Type B pancreatic cell (in vitro differentiated cells): Measurements from ENCODE around the gene AKAP8L. TPM values are rescaled to one million over a fixed set of nuclear protein-coding genes. Genes with fewer than 3 reads are reported as not detected.
"Not testable (repeated sequence)": the region's sequence is repeated elsewhere in the genome, so short reads cannot be mapped to it uniquely, and the experiment has no call there.

Experiments used
- DNase-seq: peaks from one replicate; pipeline ENCODE4 v3.0.0; 2021; ENCODE audit warnings: mixed read lengths; ENCODE audit not compliant: unreplicated experiment; ENCODE audit errors: extremely low spot score
- H3K27ac Mint-ChIP-seq: 2 replicates; pipeline ENCODE4 v1.8.0; 2021; ENCODE audit warnings: mild to moderate bottlenecking, mixed read lengths
- H3K27me3 Mint-ChIP-seq: 2 replicates; pipeline ENCODE4 v1.8.0; 2021; ENCODE audit warnings: mixed read lengths
- H3K36me3 Mint-ChIP-seq: 2 replicates; pipeline ENCODE4 v1.8.0; 2021; ENCODE audit warnings: mixed read lengths
- H3K4me1 Mint-ChIP-seq: one replicate; pipeline ENCODE4 v1.8.0; 2021; ENCODE audit warnings: mixed read lengths; ENCODE audit not compliant: unreplicated experiment
- H3K4me3 Mint-ChIP-seq: 2 replicates; pipeline ENCODE4 v1.8.0; 2021; ENCODE audit warnings: mild to moderate bottlenecking, mixed read lengths
- H3K9me3 Mint-ChIP-seq: 2 replicates; pipeline ENCODE4 v1.8.0; 2021; ENCODE audit warnings: mixed read lengths
- CTCF ChIP-seq: fragments of 200-600 bp; sonication (generic); conservative IDR thresholded peaks from 2 replicates; pipeline ENCODE4 v1.5.0; 2021; ENCODE audit warnings: antibody characterized with exemption, mild to moderate bottlenecking
- total RNA-seq: library from RNA; stranded (reverse); gene quantifications from 2 replicates; pipeline ENCODE4 v1.2.1, GENCODE V29; 2021; ENCODE audit warnings: low replicate concordance

Gene AKAP8L
- total RNA-seq, 1 donor from 2014 or later: 166 TPM

- no peak for TF ChIP-seq CTCF
- Mint-ChIP-seq H3K9me3 (no peaks in the 10 kb centered on the region), H3K36me3 (peaks cover 20% of the 10 kb centered on the region), H3K4me1 (no peaks in the 10 kb centered on the region), H3K4me3 (no peak overlapping the region), H3K27ac (no peak overlapping the region), H3K27me3 (no peaks in the 10 kb centered on the region)
- DNase-seq: no peak
Measured at GRCh38 chr19:15368798-15369593, 49.8 kb downstream of the AKAP8L start.

- Mint-ChIP-seq H3K4me1 (no peaks in the 10 kb centered on the region), H3K27me3 (no peaks in the 10 kb centered on the region), H3K4me3 (no peak overlapping the region), H3K9me3 (no peaks in the 10 kb centered on the region), H3K27ac (no peak overlapping the region), H3K36me3 (peaks cover 24% of the 10 kb centered on the region)
- TF ChIP-seq CTCF: no peak
- no peak for DNase-seq
Measured at GRCh38 chr19:15368051-15368632, 50.6 kb downstream of the AKAP8L start.

- no peaks in the 10 kb centered on the region for H3K9me3 Mint-ChIP-seq
- no peaks in the 10 kb centered on the region for H3K27me3 Mint-ChIP-seq
- DNase-seq: no peak
- no peak for TF ChIP-seq CTCF
- H3K36me3 Mint-ChIP-seq: peaks cover 21% of the 10 kb centered on the region
- no peaks in the 10 kb centered on the region for H3K4me1 Mint-ChIP-seq
- no peak overlapping the region for H3K27ac Mint-ChIP-seq
- no peak overlapping the region for H3K4me3 Mint-ChIP-seq
Measured at GRCh38 chr19:15367439-15367838, 51.3 kb downstream of the AKAP8L start.

GRCh38 chr19:15365264-15365663 is 53.5 kb downstream of the AKAP8L start:
- H3K9me3 Mint-ChIP-seq: no peaks in the 10 kb centered on the region
- H3K27me3 Mint-ChIP-seq: no peaks in the 10 kb centered on the region
- no peak overlapping the region for H3K4me3 Mint-ChIP-seq
- no peak for TF ChIP-seq CTCF
- peaks cover 24% of the 10 kb centered on the region for H3K36me3 Mint-ChIP-seq
- H3K27ac Mint-ChIP-seq: no peak overlapping the region
- H3K4me1 Mint-ChIP-seq: no peaks in the 10 kb centered on the region
- DNase-seq: no peak

- peak overlapping the region; percentile 76 for H3K27ac Mint-ChIP-seq
- not testable (repeated sequence) for H3K4me1 Mint-ChIP-seq, H3K27me3 Mint-ChIP-seq, DNase-seq, H3K4me3 Mint-ChIP-seq, H3K9me3 Mint-ChIP-seq
- H3K36me3 Mint-ChIP-seq: peaks cover 28% of the 10 kb centered on the region
Measured at GRCh38 chr19:15363791-15364190, 55.0 kb downstream of the AKAP8L start.

- not testable (repeated sequence) for H3K9me3 Mint-ChIP-seq, H3K4me3 Mint-ChIP-seq, H3K27ac Mint-ChIP-seq, DNase-seq, H3K4me1 Mint-ChIP-seq, H3K27me3 Mint-ChIP-seq
- H3K36me3 Mint-ChIP-seq: peaks cover 28% of the 10 kb centered on the region
Measured at GRCh38 chr19:15363048-15363447, 55.7 kb downstream of the AKAP8L start.

GRCh38 chr19:15360015-15360414 is 58.8 kb downstream of the AKAP8L start:
- peaks cover 28% of the 10 kb centered on the region for H3K36me3 Mint-ChIP-seq
- H3K4me3 Mint-ChIP-seq, H3K9me3 Mint-ChIP-seq, DNase-seq, H3K27ac Mint-ChIP-seq, H3K27me3 Mint-ChIP-seq, H3K4me1 Mint-ChIP-seq: not testable (repeated sequence)
